Heart left ventricle (tissue), 16 donors: ENCODE results near the gene NDUFAF7. TPM values are rescaled to one million over a fixed set of nuclear protein-coding genes. Genes with fewer than 3 reads are reported as not detected.

Experiments used
- ATAC-seq, 4 donors: fragments of 200-7000 bp; cut with Tn5 transposase; one replicate each; pipeline ENCODE4 v1.9.1; 2020 to 2022; ENCODE audit warnings: moderate library complexity in 4 of 4, mild to moderate bottlenecking in 3 of 4, moderate number of reproducible peaks in 1 of 4
- DNase-seq, 5 donors: peaks; one replicate each; pipeline ENCODE4 v3.0.0-alpha.2; 2020
- H3K27ac ChIP-seq, 12 donors: fragments of 200-600 bp; sonication (generic) in 4 of 12; one replicate each; pipeline versions ENCODE4 v1.5.0 to v1.8.0; 2016 to 2022; ENCODE audit warnings: mild to moderate bottlenecking in 2 of 12
- H3K27me3 ChIP-seq, 9 donors: fragments of 200-600 bp; sonication (generic) in 2 of 9; one replicate each; pipeline versions ENCODE4 v1.5.1 to v1.8.0; 2016 to 2022; ENCODE audit warnings: mild to moderate bottlenecking in 3 of 9
- H3K36me3 ChIP-seq, 9 donors: fragments of 200-600 bp; sonication (generic) in 2 of 9; one replicate each; pipeline versions ENCODE4 v1.5.0 to v1.8.0; 2018 to 2022; ENCODE audit warnings: mild to moderate bottlenecking in 2 of 9
- H3K4me1 ChIP-seq, 12 donors: fragments of 200-600 bp; sonication (generic) in 4 of 12; one replicate each; pipeline versions ENCODE4 v1.5.0 to v1.8.0; 2016 to 2022; ENCODE audit warnings: mild to moderate bottlenecking in 3 of 12
- H3K4me3 ChIP-seq, 12 donors: fragments of 200-600 bp; sonication (generic) in 4 of 12; one replicate each; pipeline versions ENCODE4 v1.5.0 to v1.8.0; 2017 to 2022; ENCODE audit warnings: mild to moderate bottlenecking in 9 of 12, moderate library complexity in 4 of 12
- H3K9me3 ChIP-seq, 12 donors: fragments of 200-600 bp; sonication (generic) in 4 of 12; one replicate each; pipeline versions ENCODE4 v1.5.0 to v1.8.0; 2016 to 2022; ENCODE audit warnings: mild to moderate bottlenecking in 1 of 12
- POLR2A ChIP-seq, 2 donors: fragments of 450-650 bp; IDR thresholded peaks; one replicate each; pipeline ENCODE4 v1.6.1; 2017; ENCODE audit warnings: antibody characterized with exemption in 2 of 2, mild to moderate bottlenecking in 2 of 2, moderate library complexity in 2 of 2
- WGBS, 4 donors: extraction: QIAGEN DNeasy Blood & Tissue Kit in 2 of 4; methylation state at CpG; one replicate each; pipeline versions ENCODE4 v1.1.5 to v1.1.7; 2013 to 2018; 5-methylcytosine and 5-hydroxymethylcytosine counted together
- intact Hi-C, 10 donors: fragments of 100-400 bp; cut with DNase I; formaldehyde crosslinking; loops; one replicate each; pipeline versions ENCODE4 v1.11.1 to v1.14.2; 2022
- polyA plus RNA-seq, 2 donors: library from polyadenylated mRNA; stranded (reverse); fragments of 200-250 nt; gene quantifications; one replicate each; pipeline ENCODE4 v1.2.3, GENCODE V29; 2013
- total RNA-seq, 9 donors: library from RNA; depleted of rRNA in 2 of 9; stranded (reverse); fragments of >200 nt in 2 of 9; fragmentation: NEBNext Ultra II Directional in 3 of 9; extraction: Animal tissue kit (Norgen Biotek cat#: 25700) in 3 of 9; gene quantifications; one replicate each; pipeline versions ENCODE4 v1.1.0 to v1.2.4, GENCODE V29; 2016 to 2023
- TF ChIP-seq, protein P1 (sequence below), 12 donors: fragments of 200-600 bp; sonication (generic) in 4 of 12; IDR thresholded peaks; one replicate each; pipeline versions ENCODE4 v1.5.0 to v1.8.0; 2018 to 2022; ENCODE audit warnings: antibody characterized with exemption in 12 of 12, mild to moderate bottlenecking in 5 of 12
- donor health status: ischemic (EF 13 %, LVEDD 7.1; RV severe dilation, severe dysfunction).
- donor health status: healthy with polysubstance abuse.
- donor health status: DM: no; HTN: yes; CAD: no.
- donor health status: DM: no; HTN: no; CAD: no.
- donor health status: ischemic (EF 25% LVEDD 6.9; RV normal size, moderate dysfunction).
- donor health status: ischemic (EF 25% LVEDD 5.7; RV mildly dilated, moderate dysfunction).
- donor health status: healthy.
- donor health status: DM: yes; HTN: yes; CAD: no.
- donor health status: ischemic (EF 35%, LVEDD 5.7; RV mildly dilated, moderate dysfunction).
- donor health status: nonischemic (EF 11% LVEDD 7.7; RV severe dilation, severe dysfunction).
- donor health status: DM: yes; HTN: yes; CAD: no.
- donor health status: PGD.
- donor health status: ischemic (EF 29% LVEDD 5.4; RV normal size, mild dysfunction).
- donor health status: nonischemic (EF 23%, LVEDD 6.1; RV moderate dilation, normal function).

The NDUFAF7 gene
- total and polyA plus RNA-seq, 11 donors = 15.8 to 33.0 (median 22.1) TPM

DNA sequence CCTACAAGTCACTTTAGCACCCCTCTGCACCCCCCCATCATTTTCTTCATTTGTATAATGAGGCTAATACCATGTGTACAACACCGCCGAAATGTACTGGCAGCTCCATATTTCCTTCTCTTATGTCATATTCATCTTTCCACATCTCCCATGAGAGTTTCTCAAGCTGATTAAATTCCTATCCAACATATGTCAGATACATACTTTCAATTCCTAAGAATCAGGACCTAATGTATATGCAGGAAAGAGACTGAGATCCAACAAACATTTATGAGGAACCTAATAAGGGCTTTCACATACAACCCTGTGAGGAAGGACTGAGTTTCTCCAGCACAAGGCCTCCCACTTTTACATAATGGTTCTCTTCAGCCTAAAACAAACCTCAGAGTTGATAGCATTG, 51.3 kb downstream of the NDUFAF7 start:
- no peaks in the 10 kb centered on the region for H3K27me3 ChIP-seq
- H3K9me3 ChIP-seq = no peaks in the 10 kb centered on the region
- TF ChIP-seq, protein P1, sequence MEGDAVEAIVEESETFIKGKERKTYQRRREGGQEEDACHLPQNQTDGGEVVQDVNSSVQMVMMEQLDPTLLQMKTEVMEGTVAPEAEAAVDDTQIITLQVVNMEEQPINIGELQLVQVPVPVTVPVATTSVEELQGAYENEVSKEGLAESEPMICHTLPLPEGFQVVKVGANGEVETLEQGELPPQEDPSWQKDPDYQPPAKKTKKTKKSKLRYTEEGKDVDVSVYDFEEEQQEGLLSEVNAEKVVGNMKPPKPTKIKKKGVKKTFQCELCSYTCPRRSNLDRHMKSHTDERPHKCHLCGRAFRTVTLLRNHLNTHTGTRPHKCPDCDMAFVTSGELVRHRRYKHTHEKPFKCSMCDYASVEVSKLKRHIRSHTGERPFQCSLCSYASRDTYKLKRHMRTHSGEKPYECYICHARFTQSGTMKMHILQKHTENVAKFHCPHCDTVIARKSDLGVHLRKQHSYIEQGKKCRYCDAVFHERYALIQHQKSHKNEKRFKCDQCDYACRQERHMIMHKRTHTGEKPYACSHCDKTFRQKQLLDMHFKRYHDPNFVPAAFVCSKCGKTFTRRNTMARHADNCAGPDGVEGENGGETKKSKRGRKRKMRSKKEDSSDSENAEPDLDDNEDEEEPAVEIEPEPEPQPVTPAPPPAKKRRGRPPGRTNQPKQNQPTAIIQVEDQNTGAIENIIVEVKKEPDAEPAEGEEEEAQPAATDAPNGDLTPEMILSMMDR (IDR thresholded peaks at IDR 0.05) = no peak
- no peak for TF ChIP-seq POLR2A (IDR thresholded peaks at IDR 0.05)
- ATAC-seq (no peak), DNase-seq (no peak)
- H3K4me3 ChIP-seq = no peak overlapping the region
- WGBS, 4 donors = 81 to 96% (median 92%) methylated on average over 2 of the region's 2 CpGs
- H3K27ac ChIP-seq = no peak overlapping the region
- intact Hi-C loops = no loop called here
- H3K4me1 ChIP-seq = peaks cover 0 to 5% (median 0%) of the 10 kb centered on the region in 12 donors
- H3K36me3 ChIP-seq = peaks cover 0 to 97% (median 66%) of the 10 kb centered on the region in 9 donors

DNA sequence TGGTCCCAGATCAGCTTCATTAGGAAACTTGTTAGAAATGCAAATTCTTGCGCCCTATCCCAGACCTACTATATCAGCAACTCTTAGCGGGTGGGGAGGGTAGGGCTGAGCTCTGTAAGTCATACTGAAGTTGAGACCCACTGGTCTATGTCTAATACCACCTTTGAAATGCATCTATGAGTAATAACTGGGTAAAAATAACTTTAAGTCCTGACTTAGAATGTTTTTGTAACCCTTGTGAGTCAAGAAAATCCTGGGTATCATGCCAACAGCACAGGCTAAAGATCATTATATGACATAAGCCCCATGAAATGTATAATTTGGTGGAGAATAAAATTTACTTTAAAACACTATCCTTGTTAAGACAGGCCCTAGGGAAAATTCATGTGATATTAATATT, 51.7 kb downstream of the NDUFAF7 start:
- WGBS, 4 donors = 86 to 97% (median 97%) methylated on average over 2 of the region's 2 CpGs
- intact Hi-C loops = no loop called here
- Histone ChIP-seq H3K4me3 (no peak overlapping the region), H3K36me3 (peaks cover 0 to 97% (median 70%) of the 10 kb centered on the region in 9 donors), H3K9me3 (no peaks in the 10 kb centered on the region), H3K27me3 (no peaks in the 10 kb centered on the region), H3K4me1 (peaks cover 0 to 5% (median 0%) of the 10 kb centered on the region in 12 donors), H3K27ac (no peak overlapping the region)
- ATAC-seq (no peak), DNase-seq (no peak)
- TF ChIP-seq, protein P1 (IDR thresholded peaks at IDR 0.05) = no peak
- no peak for TF ChIP-seq POLR2A (IDR thresholded peaks at IDR 0.05)

GRCh38 chr2:37284381-37284780, 52.9 kb downstream of the NDUFAF7 start:
- DNase-seq (no peak), ATAC-seq (no peak)
- Histone ChIP-seq H3K4me1 (peaks cover 0 to 5% (median 0%) of the 10 kb centered on the region in 12 donors), H3K4me3 (no peak overlapping the region), H3K27ac (no peak overlapping the region), H3K36me3 (peaks cover 0 to 98% (median 78%) of the 10 kb centered on the region in 9 donors), H3K9me3 (no peaks in the 10 kb centered on the region), H3K27me3 (no peaks in the 10 kb centered on the region)
- intact Hi-C loops = no loop called here
- TF ChIP-seq POLR2A (IDR thresholded peaks at IDR 0.05) = no peak
- TF ChIP-seq, protein P1 (IDR thresholded peaks at IDR 0.05) = no peak

GRCh38 chr2:37287966-37288365, 56.5 kb downstream of the NDUFAF7 start:
- ATAC-seq = no peak
- Histone ChIP-seq H3K4me1 (peaks cover 0 to 5% (median 0%) of the 10 kb centered on the region in 12 donors), H3K27ac (no peak overlapping the region), H3K9me3 (no peaks in the 10 kb centered on the region), H3K4me3 (no peak overlapping the region), H3K27me3 (no peaks in the 10 kb centered on the region), H3K36me3 (peaks cover 0 to 97% (median 61%) of the 10 kb centered on the region in 9 donors)
- intact Hi-C loops = no loop called here
- TF ChIP-seq POLR2A (IDR thresholded peaks at IDR 0.05) = no peak
- TF ChIP-seq, protein P1 (IDR thresholded peaks at IDR 0.05) = peak in 2 of 12 donors; percentile 11 to 27
- 95 to 99% (median 97%) methylated on average over 2 of the region's 2 CpGs for WGBS, 4 donors
- DNase-seq = no peak
